ENCODE data around the gene FNBP1L. TPM values are rescaled to one million over a fixed set of nuclear protein-coding genes. Genes with fewer than 3 reads are reported as not detected.

FNBP1L gene
- total RNA-seq, 1 experiment from 2014 or later = 31.8 TPM

- intact Hi-C loops (cut with micrococcal nuclease) = no loop called here
- Mint-ChIP-seq H3K4me1 (ENCODE audit: insufficient read depth, unreplicated experiment) (peaks cover 59% of the 10 kb centered on the region), H3K27me3 (ENCODE audit: insufficient read depth, unreplicated experiment) (no peaks in the 10 kb centered on the region), H3K4me3 (ENCODE audit: unreplicated experiment) (no peak overlapping the region), H3K27ac (ENCODE audit: low read depth, unreplicated experiment) (peak overlapping the region; percentile 49), H3K36me3 (ENCODE audit: insufficient read depth, unreplicated experiment) (peaks cover 71% of the 10 kb centered on the region), H3K9me3 (ENCODE audit: unreplicated experiment) (no peaks in the 10 kb centered on the region)
- ChIA-PET POLR2A (interaction anchor here (0.6 to 8.1 kb wide), 10 partner anchors 14 to 222 kb away, joined by 3 to 41 read pairs (median 5); partner anchors contain the start of gene FNBP1L), CTCF (interaction anchor here (0.6 to 4.5 kb wide), 6 partner anchors 8 to 253 kb away, joined by 3 to 24 read pairs (median 3); no protein-coding TSS in a partner anchor)
- DNase-seq (ENCODE audit: unreplicated experiment) = peak; percentile 46
- TF ChIP-seq, protein P1, sequence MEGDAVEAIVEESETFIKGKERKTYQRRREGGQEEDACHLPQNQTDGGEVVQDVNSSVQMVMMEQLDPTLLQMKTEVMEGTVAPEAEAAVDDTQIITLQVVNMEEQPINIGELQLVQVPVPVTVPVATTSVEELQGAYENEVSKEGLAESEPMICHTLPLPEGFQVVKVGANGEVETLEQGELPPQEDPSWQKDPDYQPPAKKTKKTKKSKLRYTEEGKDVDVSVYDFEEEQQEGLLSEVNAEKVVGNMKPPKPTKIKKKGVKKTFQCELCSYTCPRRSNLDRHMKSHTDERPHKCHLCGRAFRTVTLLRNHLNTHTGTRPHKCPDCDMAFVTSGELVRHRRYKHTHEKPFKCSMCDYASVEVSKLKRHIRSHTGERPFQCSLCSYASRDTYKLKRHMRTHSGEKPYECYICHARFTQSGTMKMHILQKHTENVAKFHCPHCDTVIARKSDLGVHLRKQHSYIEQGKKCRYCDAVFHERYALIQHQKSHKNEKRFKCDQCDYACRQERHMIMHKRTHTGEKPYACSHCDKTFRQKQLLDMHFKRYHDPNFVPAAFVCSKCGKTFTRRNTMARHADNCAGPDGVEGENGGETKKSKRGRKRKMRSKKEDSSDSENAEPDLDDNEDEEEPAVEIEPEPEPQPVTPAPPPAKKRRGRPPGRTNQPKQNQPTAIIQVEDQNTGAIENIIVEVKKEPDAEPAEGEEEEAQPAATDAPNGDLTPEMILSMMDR (IDR thresholded peaks at IDR 0.05; ENCODE audit: unreplicated experiment) = no peak
- BruUV-seq (replicated peaks) = no TSS peak
Observed at GRCh38 chr1:93591676-93592550, 144.0 kb downstream of the FNBP1L start.

- Mint-ChIP-seq H3K36me3 (ENCODE audit: insufficient read depth, unreplicated experiment) (peaks cover 65% of the 10 kb centered on the region), H3K4me1 (ENCODE audit: insufficient read depth, unreplicated experiment) (peaks cover 64% of the 10 kb centered on the region), H3K4me3 (ENCODE audit: unreplicated experiment) (no peak overlapping the region), H3K9me3 (ENCODE audit: unreplicated experiment) (no peaks in the 10 kb centered on the region), H3K27ac (ENCODE audit: low read depth, unreplicated experiment) (peak overlapping the region; percentile 49), H3K27me3 (ENCODE audit: insufficient read depth, unreplicated experiment) (no peaks in the 10 kb centered on the region)
- no TSS peak for BruUV-seq (replicated peaks)
- intact Hi-C loops (cut with micrococcal nuclease) = no loop called here
- CTCF ChIA-PET = interaction anchor here (0.8 to 4.5 kb wide), 4 partner anchors 9 to 221 kb away, joined by 3 to 24 read pairs (median 4); no protein-coding TSS in a partner anchor
- no peak for DNase-seq (ENCODE audit: unreplicated experiment)
- TF ChIP-seq, protein P1 (IDR thresholded peaks at IDR 0.05; ENCODE audit: unreplicated experiment) = no peak
- POLR2A ChIA-PET = interaction anchor here (1.0 to 8.1 kb wide), 10 partner anchors 8 to 221 kb away, joined by 3 to 41 read pairs (median 6); partner anchors contain the start of gene FNBP1L
Observed at GRCh38 chr1:93592551-93592949, 144.6 kb downstream of the FNBP1L start.

GRCh38 chr1:93593854-93594602 lies 146.1 kb downstream of the FNBP1L start:
- no peaks in the 10 kb centered on the region for H3K9me3 Mint-ChIP-seq (ENCODE audit: unreplicated experiment)
- no TSS peak for BruUV-seq (replicated peaks)
- ChIA-PET POLR2A (interaction anchor here (0.6 to 8.1 kb wide), 18 partner anchors 9 to 252 kb away, joined by 3 to 41 read pairs (median 4); partner anchors contain the start of gene FNBP1L), CTCF (interaction anchor here (0.6 to 4.5 kb wide), 9 partner anchors 11 to 855 kb away, joined by 3 to 24 read pairs (median 4); no protein-coding TSS in a partner anchor)
- H3K27me3 Mint-ChIP-seq (ENCODE audit: insufficient read depth, unreplicated experiment) = no peaks in the 10 kb centered on the region
- peaks cover 69% of the 10 kb centered on the region for H3K4me1 Mint-ChIP-seq (ENCODE audit: insufficient read depth, unreplicated experiment)
- peak overlapping the region; percentile 20 for H3K27ac Mint-ChIP-seq (ENCODE audit: low read depth, unreplicated experiment)
- DNase-seq (ENCODE audit: unreplicated experiment) = no peak
- intact Hi-C loops (cut with micrococcal nuclease) = no loop called here
- H3K4me3 Mint-ChIP-seq (ENCODE audit: unreplicated experiment) = no peak overlapping the region
- TF ChIP-seq, protein P1 (IDR thresholded peaks at IDR 0.05; ENCODE audit: unreplicated experiment) = no peak
- H3K36me3 Mint-ChIP-seq (ENCODE audit: insufficient read depth, unreplicated experiment) = peaks cover 57% of the 10 kb centered on the region

- no peak for DNase-seq (ENCODE audit: unreplicated experiment)
- POLR2A ChIA-PET = interaction anchor here (0.6 to 8.1 kb wide), 10 partner anchors 8 to 252 kb away, joined by 3 to 41 read pairs (median 7); partner anchors contain the start of gene FNBP1L
- Mint-ChIP-seq H3K27me3 (ENCODE audit: insufficient read depth, unreplicated experiment) (no peaks in the 10 kb centered on the region), H3K36me3 (ENCODE audit: insufficient read depth, unreplicated experiment) (peaks cover 51% of the 10 kb centered on the region), H3K4me3 (ENCODE audit: unreplicated experiment) (no peak overlapping the region), H3K9me3 (ENCODE audit: unreplicated experiment) (no peaks in the 10 kb centered on the region), H3K4me1 (ENCODE audit: insufficient read depth, unreplicated experiment) (peaks cover 71% of the 10 kb centered on the region), H3K27ac (ENCODE audit: low read depth, unreplicated experiment) (peak overlapping the region; percentile 20)
- TF ChIP-seq, protein P1 (IDR thresholded peaks at IDR 0.05; ENCODE audit: unreplicated experiment) = no peak
- CTCF ChIA-PET = interaction anchor here (0.6 to 4.5 kb wide), 4 partner anchors 12 to 219 kb away, joined by 3 to 24 read pairs (median 5); no protein-coding TSS in a partner anchor
- no TSS peak for BruUV-seq (replicated peaks)
- intact Hi-C loops (cut with micrococcal nuclease) = no loop called here
Observed at GRCh38 chr1:93594603-93594880, 146.6 kb downstream of the FNBP1L start.

Measured in MCF 10A (cell line).